GM23338 (cell line): Measurements from ENCODE around the gene NFE2. TPM values are rescaled to one million over a fixed set of nuclear protein-coding genes. Genes with fewer than 3 reads are reported as not detected.

Source experiments
- ATAC-seq: fragments of 200-7000 bp; cut with Tn5 transposase; 3 replicates; pipeline ENCODE4 v1.9.1; 2020
- DNase-seq: peaks from one replicate; pipeline ENCODE4 v3.0.0-alpha.2; 2015; ENCODE audit warnings: low spot score
- H2AFZ ChIP-seq: fragments of 200-600 bp; sonication (generic); 2 replicates; pipeline ENCODE4 v1.8.0; 2016; ENCODE audit warnings: antibody characterized with exemption, mild to moderate bottlenecking, moderate library complexity
- H3F3A ChIP-seq: fragments of 200-600 bp; sonication (generic); replicated peaks from 2 replicates; pipeline ENCODE4 v1.8.0; 2017; ENCODE audit warnings: antibody characterized with exemption, mixed run types, low read depth
- H3K27ac ChIP-seq: fragments of 200-600 bp; sonication (generic); 2 replicates; pipeline ENCODE4 v1.6.1; 2016; ENCODE audit warnings: low read depth
- H3K27me3 ChIP-seq: fragments of 200-600 bp; sonication (generic); 2 replicates; pipeline ENCODE4 v1.8.0; 2016; ENCODE audit warnings: mild to moderate bottlenecking, mixed run types, moderate library complexity; ENCODE audit not compliant: insufficient read depth
- H3K36me3 ChIP-seq: fragments of 200-600 bp; sonication (generic); 2 replicates; pipeline ENCODE4 v1.8.0; 2016; ENCODE audit warnings: mild to moderate bottlenecking; ENCODE audit not compliant: insufficient read depth
- H3K4me1 ChIP-seq: fragments of 200-600 bp; sonication (generic); 2 replicates; pipeline ENCODE4 v1.8.0; 2016; ENCODE audit warnings: mild to moderate bottlenecking, moderate library complexity; ENCODE audit not compliant: insufficient read depth
- H3K4me2 ChIP-seq: fragments of 200-600 bp; sonication (generic); 2 replicates; pipeline ENCODE4 v1.7.1; 2017; ENCODE audit warnings: mixed run types
- H3K4me3 ChIP-seq: fragments of 200-600 bp; sonication (generic); 2 replicates; pipeline ENCODE4 v1.6.1; 2016; ENCODE audit warnings: mixed run types
- H3K79me2 ChIP-seq: fragments of 200-600 bp; sonication (generic); replicated peaks from 2 replicates; pipeline ENCODE4 v1.8.0; 2017; ENCODE audit warnings: mild to moderate bottlenecking; ENCODE audit not compliant: insufficient read depth
- H3K9me2 ChIP-seq: fragments of 200-600 bp; sonication (generic); 2 replicates; pipeline ENCODE4 v1.8.0; 2017; ENCODE audit not compliant: insufficient read depth
- H4K20me1 ChIP-seq: fragments of 200-600 bp; sonication (generic); replicated peaks from 2 replicates; pipeline ENCODE4 v1.8.0; 2017; ENCODE audit warnings: mild to moderate bottlenecking; ENCODE audit not compliant: insufficient read depth
- H3K27ac Mint-ChIP-seq: 2 replicates; pipeline ENCODE4 v1.8.0; 2020; ENCODE audit warnings: inconsistent platforms, mild to moderate bottlenecking, moderate library complexity, mixed read lengths
- H3K27me3 Mint-ChIP-seq: 3 replicates; pipeline ENCODE4 v1.8.0; 2022; ENCODE audit warnings: low read depth, mild to moderate bottlenecking, moderate library complexity, mixed read lengths, inconsistent platforms; ENCODE audit not compliant: insufficient read depth, poor library complexity
- H3K36me3 Mint-ChIP-seq: 3 replicates; pipeline ENCODE4 v1.8.0; 2021; ENCODE audit warnings: low read depth, mild to moderate bottlenecking, inconsistent platforms, moderate library complexity, mixed read lengths
- H3K4me1 Mint-ChIP-seq: 3 replicates; pipeline ENCODE4 v1.8.0; 2020; ENCODE audit warnings: mild to moderate bottlenecking, inconsistent platforms, mixed read lengths
- H3K4me3 Mint-ChIP-seq: 3 replicates; pipeline ENCODE4 v1.8.0; 2021; ENCODE audit warnings: moderate library complexity, mild to moderate bottlenecking, inconsistent platforms, mixed read lengths
- H3K9me3 Mint-ChIP-seq: 3 replicates; pipeline ENCODE4 v1.8.0; 2020; ENCODE audit warnings: moderate library complexity, mild to moderate bottlenecking, inconsistent platforms, mixed read lengths
- CREB1 ChIP-seq: fragments of 250-450 bp; sonication (Bioruptor Pico); IDR thresholded peaks from 2 replicates; pipeline ENCODE4 v1.5.0; 2020; ENCODE audit warnings: low read depth, mild to moderate bottlenecking, moderate library complexity
- CTCF ChIP-seq, 2 experiments: fragments of 200-600 bp in 1 of 2; sonication (generic) in 1 of 2; conservative IDR thresholded peaks; 2 replicates each; pipeline versions ENCODE4 v1.5.1 to v1.6.1; 2016 to 2017; ENCODE audit warnings: antibody characterized with exemption in 2 of 2, low read depth in 2 of 2, mild to moderate bottlenecking in 2 of 2, moderate library complexity in 1 of 2
- EZH2 ChIP-seq: fragments of 200-600 bp; sonication (generic); IDR thresholded peaks from one replicate; pipeline ENCODE4 v1.8.0; 2017; ENCODE audit warnings: antibody characterized with exemption, mild to moderate bottlenecking, low read depth; ENCODE audit not compliant: unreplicated experiment
- JUNB ChIP-seq: IDR thresholded peaks from one replicate; pipeline ENCODE4 v1.6.1; 2016; ENCODE audit warnings: antibody characterized with exemption; ENCODE audit not compliant: unreplicated experiment
- NANOG ChIP-seq: IDR thresholded peaks from 2 replicates; pipeline ENCODE4 v1.6.1; 2016; ENCODE audit warnings: antibody characterized with exemption, borderline replicate concordance
- REST ChIP-seq: IDR thresholded peaks from one replicate; pipeline ENCODE4 v1.6.1; 2018; ENCODE audit warnings: antibody characterized with exemption; ENCODE audit not compliant: unreplicated experiment
- STAT1 ChIP-seq: IDR thresholded peaks from one replicate; pipeline ENCODE4 v1.6.1; 2016; ENCODE audit warnings: antibody characterized with exemption; ENCODE audit not compliant: unreplicated experiment
- ZNF462 ChIP-seq: fragments of 250-450 bp; sonication (Bioruptor Pico); IDR thresholded peaks from 2 replicates; pipeline ENCODE4 v1.5.0; 2020; ENCODE audit warnings: mild to moderate bottlenecking, moderate library complexity
- polyA plus RNA-seq: library from polyadenylated mRNA; unstranded; fragments of >200 nt; fragmentation: Nextera tagmentation; extraction: Ambion mirVana; gene quantifications from 2 replicates; pipeline ENCODE4 v1.2.1, GENCODE V29; 2016
- total RNA-seq: library from RNA; depleted of rRNA; stranded (reverse); fragments of >200 nt; shearing (Covaris generic); gene quantifications from 2 replicates; pipeline ENCODE4 v1.2.3, GENCODE V29; 2014

The NFE2 gene
- total and polyA plus RNA-seq, 2 experiments from 2014 or later, result 1.3 to 1.8 TPM

GRCh38 chr12:54299515-54300224 is 1.1 kb downstream of the NFE2 start:
- H3K27me3 Mint-ChIP-seq, result peaks cover 17% of the 10 kb centered on the region
- Histone ChIP-seq H3K27me3 (peaks cover 15% of the 10 kb centered on the region), H3K4me3 (peak overlapping the region; percentile 71), H3K27ac (no peak overlapping the region), H3K9me2 (no peaks in the 10 kb centered on the region), H4K20me1 (no peaks in the 10 kb centered on the region), H3K4me2 (peak overlapping the region; percentile 99), H2AFZ (peak overlapping the region; percentile 96; the same call in 1 of the 2 replicates), H3K79me2 (no peaks in the 10 kb centered on the region), H3K4me1 (peaks cover 45% of the 10 kb centered on the region), H3F3A (peaks cover 12% of the 10 kb centered on the region), H3K36me3 (no peaks in the 10 kb centered on the region)
- ATAC-seq (no peak), DNase-seq (no peak)
- H3K9me3 Mint-ChIP-seq, result no peaks in the 10 kb centered on the region
- no peak overlapping the region for H3K27ac Mint-ChIP-seq
- TF ChIP-seq REST, result no peak
- H3K4me3 Mint-ChIP-seq, result peak overlapping the region; percentile 70
- no peaks in the 10 kb centered on the region; the same call in 2 of the 3 replicates for H3K36me3 Mint-ChIP-seq
- peaks cover 49% of the 10 kb centered on the region for H3K4me1 Mint-ChIP-seq

- no peaks in the 10 kb centered on the region; the same call in 2 of the 3 replicates for H3K36me3 Mint-ChIP-seq
- H4K20me1 ChIP-seq, result no peaks in the 10 kb centered on the region
- H3K36me3 ChIP-seq, result no peaks in the 10 kb centered on the region
- H3K27me3 Mint-ChIP-seq, result peaks cover 17% of the 10 kb centered on the region
- H3K4me3 Mint-ChIP-seq, result no peak overlapping the region
- no peak overlapping the region for H2AFZ ChIP-seq
- peaks cover 41% of the 10 kb centered on the region for H3K4me1 Mint-ChIP-seq
- H3F3A ChIP-seq, result peaks cover 6% of the 10 kb centered on the region
- no peak overlapping the region for H3K4me2 ChIP-seq
- H3K4me3 ChIP-seq, result no peak overlapping the region
- peaks cover 15% of the 10 kb centered on the region for H3K27me3 ChIP-seq
- no peak for DNase-seq
- no peaks in the 10 kb centered on the region for H3K9me3 Mint-ChIP-seq
- ATAC-seq, result no peak
- no peaks in the 10 kb centered on the region for H3K79me2 ChIP-seq
- H3K27ac ChIP-seq, result no peak overlapping the region
- peaks cover 38% of the 10 kb centered on the region for H3K4me1 ChIP-seq
- no peak overlapping the region for H3K27ac Mint-ChIP-seq
- H3K9me2 ChIP-seq, result no peaks in the 10 kb centered on the region
- TF ChIP-seq EZH2 (no peak), STAT1 (no peak), CREB1 (no peak), ZNF462 (CRISPR knock-in tag) (no peak), NANOG (no peak), CTCF (conservative IDR thresholded peaks at IDR 0.05; ENCODE audit: low read depth in 2 of 2) (no peak), JUNB (no peak)
Observed at GRCh38 chr12:54298904-54299303, 1.9 kb downstream of the NFE2 start.
